ENCODE measurements around the gene LAIR1.
"Not testable (repeated sequence)": the region's sequence is repeated elsewhere in the genome, so short reads cannot be mapped to it uniquely, and the experiment has no call there.

LAIR1 gene

GRCh38 chr19:54332149-54332548, 32.6 kb downstream of the LAIR1 start:
- H3K4me3 ChIP-seq (ENCODE audit: low read depth, low read length): no peak overlapping the region
- TF ChIP-seq CTCF (conservative IDR thresholded peaks at IDR 0.05; ENCODE audit: low read depth, low read length): no peak
- no peak for DNase-seq (ENCODE audit: low read depth)

DNA sequence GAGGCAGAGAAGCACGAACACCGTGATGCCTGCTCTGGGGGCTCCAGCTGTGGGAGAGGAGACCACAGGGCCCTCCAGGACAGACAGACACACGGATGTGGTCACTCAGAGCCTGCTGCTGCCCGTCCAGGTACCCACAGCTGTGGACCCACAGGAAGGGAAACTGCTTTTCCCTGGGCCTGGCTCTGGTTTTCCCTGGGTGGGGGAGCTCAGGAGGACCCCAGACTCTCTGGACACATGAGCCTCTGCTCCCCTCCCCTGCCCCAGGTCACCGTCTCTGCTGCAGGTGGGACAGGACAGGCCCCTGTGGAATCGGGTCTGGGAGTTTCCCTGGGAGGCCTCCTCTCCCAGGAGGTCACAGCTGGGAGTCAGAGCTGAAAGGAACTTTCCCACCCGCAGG, 33.1 kb downstream of the LAIR1 start:
- H3K4me3 ChIP-seq (ENCODE audit: low read depth, low read length): no peak overlapping the region
- DNase-seq (ENCODE audit: low read depth): no peak
- TF ChIP-seq CTCF (conservative IDR thresholded peaks at IDR 0.05; ENCODE audit: low read depth, low read length): no peak

DNA sequence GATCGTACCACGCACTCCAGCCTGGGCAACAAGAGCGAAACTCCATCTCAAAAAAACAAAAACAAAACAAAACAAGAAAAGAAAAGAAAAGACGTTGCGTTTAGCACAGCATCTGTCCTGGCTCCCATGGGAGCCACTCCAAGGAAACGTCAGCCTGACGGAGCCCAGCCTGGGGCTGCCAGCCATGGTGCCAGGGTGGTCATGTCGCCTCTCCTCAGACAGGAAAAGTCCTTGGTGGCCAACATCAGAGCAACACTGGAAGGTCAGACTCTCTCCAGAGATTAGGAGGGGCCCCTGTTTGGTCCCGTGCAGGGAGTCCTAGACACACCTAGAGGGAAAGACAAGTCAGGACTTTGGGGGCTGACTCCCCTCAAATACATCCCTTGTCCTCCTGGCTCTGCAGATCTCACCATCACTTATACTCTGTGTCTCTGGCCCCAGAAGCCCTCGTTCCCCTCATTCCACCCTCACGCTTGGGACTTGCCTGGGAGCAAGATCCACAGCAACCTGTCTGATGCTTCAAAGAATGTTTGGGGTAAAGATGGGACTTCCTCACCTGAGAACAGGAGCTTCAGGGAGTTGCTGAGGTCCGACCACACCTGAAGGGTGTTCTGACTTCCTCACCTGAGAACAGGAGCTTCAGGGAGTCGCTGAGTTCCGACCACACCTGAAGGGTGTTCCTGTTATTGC, 35.1 kb downstream of the LAIR1 start:
- no peak overlapping the region for H3K4me3 ChIP-seq (ENCODE audit: low read depth, low read length)
- no peak for TF ChIP-seq CTCF (conservative IDR thresholded peaks at IDR 0.05; ENCODE audit: low read depth, low read length)
- no peak for DNase-seq (ENCODE audit: low read depth)

DNA sequence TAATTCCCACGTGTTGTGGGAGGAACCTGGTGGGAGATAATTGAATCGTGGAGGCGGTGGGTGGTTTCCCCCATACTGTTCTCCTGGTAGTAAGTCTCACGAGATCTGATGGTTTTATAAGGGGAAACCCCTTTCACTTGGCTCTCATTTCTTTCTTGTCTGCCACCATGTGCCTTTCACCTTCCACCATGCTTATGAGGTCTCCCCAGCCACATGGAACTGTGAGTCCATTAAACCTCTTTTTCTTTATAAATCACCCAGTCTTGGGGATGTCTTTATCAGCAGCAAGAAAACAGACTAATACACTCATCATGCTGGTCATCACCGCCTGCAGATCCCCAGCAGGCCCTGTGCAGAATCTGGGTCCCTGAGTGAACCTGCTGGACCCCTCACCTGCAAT, 36.0 kb downstream of the LAIR1 start:
- DNase-seq (ENCODE audit: low read depth): not testable (repeated sequence)

DNA sequence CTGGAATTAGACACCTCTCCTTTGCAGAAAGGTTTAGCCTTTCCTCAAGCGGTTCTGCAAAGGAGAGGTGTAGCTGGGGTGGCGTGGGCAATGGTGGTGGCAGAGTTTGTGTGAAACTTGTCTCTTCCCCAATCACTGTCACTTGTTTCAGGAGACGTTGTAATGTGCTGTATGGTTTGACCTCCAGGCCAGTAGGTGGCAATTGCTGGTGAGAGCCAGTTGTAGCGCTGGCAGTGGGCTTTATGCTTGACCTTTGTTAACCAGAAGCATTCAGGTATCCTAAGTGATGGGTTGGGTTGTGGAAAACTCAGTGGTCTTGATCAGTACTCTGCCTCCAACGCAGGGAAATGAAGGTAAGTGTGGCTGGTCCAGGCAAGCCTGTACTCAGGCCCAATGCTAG, 39.1 kb downstream of the LAIR1 start:
- H3K4me3 ChIP-seq (ENCODE audit: low read depth, low read length): no peak overlapping the region
- TF ChIP-seq CTCF (conservative IDR thresholded peaks at IDR 0.05; ENCODE audit: low read depth, low read length): no peak
- no peak for DNase-seq (ENCODE audit: low read depth)

More for the DNA sequence above, 36.0 kb downstream of the LAIR1 start:
- not testable (repeated sequence) for H3K4me3 ChIP-seq (ENCODE audit: low read depth, low read length)

- peak; percentile 88 for TF ChIP-seq CTCF (conservative IDR thresholded peaks at IDR 0.05; ENCODE audit: low read depth, low read length)
- peak; percentile 62 for DNase-seq (ENCODE audit: low read depth)
- H3K4me3 ChIP-seq (ENCODE audit: low read depth, low read length): no peak overlapping the region
These were observed 39.5 kb downstream of the LAIR1 start for GRCh38 chr19:54325194-54325621.

GRCh38 chr19:54324071-54324470, 40.7 kb downstream of the LAIR1 start:
- DNase-seq (ENCODE audit: low read depth): no peak
- TF ChIP-seq CTCF (conservative IDR thresholded peaks at IDR 0.05; ENCODE audit: low read depth, low read length): no peak
- no peak overlapping the region for H3K4me3 ChIP-seq (ENCODE audit: low read depth, low read length)

DNA sequence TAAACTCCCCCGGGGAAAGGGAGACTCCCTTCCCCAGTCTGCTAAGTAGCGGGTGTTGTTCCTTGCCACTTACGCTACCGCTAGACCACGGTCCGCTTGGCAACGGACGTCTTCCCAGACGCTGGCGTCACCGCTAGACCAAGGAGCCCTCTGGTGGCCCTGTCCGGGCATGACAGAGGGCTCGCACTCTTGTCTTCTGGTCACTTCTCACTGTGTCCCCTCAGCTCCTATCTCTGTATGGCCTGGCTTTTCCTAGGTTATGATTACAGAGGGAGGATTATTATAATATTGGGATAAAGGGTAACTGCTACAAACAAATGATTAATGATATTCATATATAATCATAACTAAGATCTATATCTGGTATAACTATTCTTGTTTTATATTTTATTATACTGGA, 41.8 kb downstream of the LAIR1 start:
- H3K4me3 ChIP-seq (ENCODE audit: low read depth, low read length); DNase-seq (ENCODE audit: low read depth): not testable (repeated sequence)

GRCh38 chr19:54322295-54322694, 42.4 kb downstream of the LAIR1 start:
- not testable (repeated sequence) for H3K4me3 ChIP-seq (ENCODE audit: low read depth, low read length); DNase-seq (ENCODE audit: low read depth)

All from choroid plexus epithelial cell (primary cell).